ENCODE measurements around the gene CALHM3. TPM values are rescaled to one million over a fixed set of nuclear protein-coding genes. Genes with fewer than 3 reads are reported as not detected.

Gene CALHM3
- total RNA-seq, 2 donors from 2014 or later: not detected

DNA sequence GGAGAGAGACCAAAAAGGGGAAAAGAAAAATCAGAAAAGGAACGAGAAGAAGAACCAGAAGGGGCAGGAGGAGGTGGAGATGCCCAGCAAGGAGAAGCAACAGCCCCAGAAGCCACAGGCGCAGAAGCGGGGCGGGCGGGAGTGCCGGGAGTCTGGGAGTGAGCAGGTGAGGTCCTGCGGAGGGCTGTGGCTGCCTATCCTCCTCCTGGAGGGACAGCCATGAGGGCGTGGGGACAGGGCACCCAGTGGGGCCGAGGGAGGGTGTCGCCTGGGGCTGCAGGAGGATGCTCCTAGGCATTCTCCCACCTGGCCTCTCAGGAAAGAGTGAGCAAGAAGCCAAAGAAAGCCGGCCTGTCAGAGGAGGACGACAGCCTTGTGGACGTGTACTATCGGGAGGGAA lies 38.6 kb downstream of the CALHM3 start:
- intact Hi-C loops (cut with DNase I): no loop called here
- DNase-seq (no peak), ATAC-seq (no peak)

DNA sequence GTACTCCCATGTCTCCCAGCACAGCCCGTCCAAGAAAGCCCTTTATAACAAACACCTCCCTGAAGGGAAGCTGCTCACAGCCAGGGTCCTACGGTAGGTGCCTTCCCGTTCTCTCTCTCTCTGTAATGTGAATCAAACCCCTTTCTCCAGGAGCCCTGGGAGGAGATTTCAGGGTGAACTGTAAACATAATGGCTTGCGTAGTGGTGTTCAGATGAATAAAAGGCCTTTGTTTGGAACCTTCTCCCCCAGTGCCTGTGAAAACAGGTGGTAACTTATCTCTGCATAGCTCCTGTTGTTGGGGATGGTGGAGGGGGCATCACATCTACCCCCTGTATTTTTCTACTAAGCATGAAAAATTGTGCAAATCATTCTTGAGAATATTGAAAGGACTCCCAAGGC lies 39.3 kb downstream of the CALHM3 start:
- no peak for DNase-seq
- intact Hi-C loops (cut with DNase I): no loop called here
- no peak for ATAC-seq

DNA sequence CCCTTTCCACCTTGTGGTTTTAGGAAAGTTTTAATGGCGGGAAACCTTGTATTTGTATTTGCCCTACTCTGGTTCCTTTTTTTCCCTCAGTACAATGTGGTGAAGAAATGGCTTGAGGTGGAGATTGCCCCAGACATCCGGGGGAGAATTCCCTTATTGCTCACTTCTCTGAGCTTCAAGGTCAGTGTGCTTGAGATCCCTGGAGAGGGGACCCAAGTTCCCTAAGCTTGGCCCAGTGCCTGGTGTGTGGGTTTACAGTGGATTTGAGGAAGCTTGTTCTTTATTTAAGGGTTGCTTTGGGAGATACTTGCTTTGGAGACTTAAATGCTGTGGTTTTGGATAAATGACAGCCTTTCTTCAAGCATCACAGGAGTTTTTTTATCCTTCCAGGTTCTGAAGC lies 45.2 kb downstream of the CALHM3 start:
- DNase-seq (peak; percentile 71), ATAC-seq (peak; percentile 53 to 76)
- intact Hi-C loops (cut with DNase I): no loop called here

DNA sequence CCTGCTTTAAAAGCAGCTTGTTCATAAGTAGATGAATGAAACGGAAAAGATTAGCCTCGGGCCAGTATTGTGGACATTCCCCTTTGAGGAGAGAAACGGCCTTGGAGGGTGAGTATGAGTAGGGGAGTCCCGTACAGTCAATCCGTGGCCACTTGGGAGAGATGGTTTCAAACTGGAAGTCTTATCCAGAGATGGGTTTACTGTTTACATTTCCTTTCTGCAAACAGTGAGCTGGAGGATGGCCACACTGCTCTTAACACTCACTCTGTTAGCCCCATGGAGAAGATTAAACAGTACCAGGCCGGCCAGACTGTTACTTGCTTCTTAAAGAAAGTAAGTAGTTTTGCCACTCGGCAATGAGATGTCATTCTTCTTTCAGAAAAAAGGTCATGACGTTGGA lies 47.1 kb downstream of the CALHM3 start:
- DNase-seq: no peak
- intact Hi-C loops (cut with DNase I): no loop called here

DNA sequence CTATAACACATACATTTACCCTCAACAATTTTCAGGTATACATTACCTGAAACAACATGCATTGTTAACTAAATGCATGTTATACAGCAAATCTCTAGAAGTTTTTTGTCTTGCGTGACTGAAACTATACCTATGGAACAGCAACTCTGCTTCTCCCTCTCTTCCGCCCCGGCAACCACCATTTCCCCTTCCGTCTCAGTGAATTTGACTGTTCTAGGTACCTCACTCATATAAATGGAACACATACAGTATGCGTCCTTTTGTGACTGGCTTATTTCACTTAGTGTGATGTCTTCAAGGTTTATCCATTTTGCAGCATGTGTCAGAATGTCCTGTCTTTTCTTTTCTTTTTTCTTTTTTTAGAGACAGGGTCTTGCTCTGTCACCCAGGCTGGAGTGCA lies 49.4 kb downstream of the CALHM3 start:
- no peak for ATAC-seq
- intact Hi-C loops (cut with DNase I): no loop called here
- DNase-seq: no peak

More for the DNA sequence above, 47.1 kb downstream of the CALHM3 start:
- no peak for ATAC-seq

DNA sequence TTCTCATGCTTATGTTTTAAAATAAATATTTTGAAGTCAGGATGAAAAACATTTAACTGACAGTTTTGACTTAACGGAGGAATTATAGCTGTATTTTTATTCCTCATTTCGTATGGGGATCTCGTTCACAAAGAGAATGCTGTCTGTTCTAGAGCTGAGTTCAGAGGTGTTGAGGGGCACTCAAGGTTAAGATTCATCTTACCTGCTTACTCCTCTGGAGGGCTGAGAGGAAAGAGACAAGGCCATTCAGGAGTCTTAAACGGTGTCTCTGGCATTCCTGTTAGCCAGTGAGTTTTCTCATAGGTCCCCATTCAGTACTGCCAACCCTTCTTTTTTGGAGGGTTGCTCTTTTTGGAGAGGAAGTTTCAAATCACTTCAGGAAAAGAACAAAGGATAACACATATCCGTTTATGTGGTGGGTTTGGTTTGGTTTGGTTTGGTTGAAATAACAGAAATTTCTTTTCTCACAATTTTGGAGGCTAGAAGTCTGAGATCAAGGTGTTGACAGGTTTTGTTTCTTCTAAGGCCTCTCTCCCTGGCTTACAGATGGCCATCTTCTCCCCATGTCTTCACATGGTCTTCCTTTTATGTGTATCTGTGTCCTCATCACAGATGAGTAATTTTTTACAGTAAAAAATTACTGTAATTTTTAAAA lies 49.9 kb downstream of the CALHM3 start:
- DNase-seq: no peak
- no peak for ATAC-seq
- intact Hi-C loops (cut with DNase I): no loop called here

DNA sequence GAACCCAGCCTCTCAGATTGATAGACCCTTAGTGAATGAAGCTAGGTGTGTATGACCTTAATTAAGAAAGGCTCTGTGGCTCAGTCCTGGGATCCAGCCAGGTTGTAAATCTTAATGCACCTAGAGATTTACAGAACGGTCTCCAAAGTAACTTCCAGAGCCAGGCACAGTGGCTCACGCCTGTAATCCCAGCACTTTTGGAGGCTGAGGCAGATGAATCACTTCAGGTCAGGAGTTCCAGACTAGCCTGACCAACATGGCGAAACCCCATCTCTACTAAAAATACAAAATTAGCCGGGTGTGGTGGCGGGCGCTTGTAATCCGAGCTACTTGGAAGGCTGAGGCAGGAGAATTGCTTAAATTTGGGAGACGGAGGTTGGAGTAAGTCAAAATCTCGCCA lies 51.2 kb downstream of the CALHM3 start:
- ATAC-seq (no peak), DNase-seq (no peak)
- intact Hi-C loops (cut with DNase I): no loop called here

DNA sequence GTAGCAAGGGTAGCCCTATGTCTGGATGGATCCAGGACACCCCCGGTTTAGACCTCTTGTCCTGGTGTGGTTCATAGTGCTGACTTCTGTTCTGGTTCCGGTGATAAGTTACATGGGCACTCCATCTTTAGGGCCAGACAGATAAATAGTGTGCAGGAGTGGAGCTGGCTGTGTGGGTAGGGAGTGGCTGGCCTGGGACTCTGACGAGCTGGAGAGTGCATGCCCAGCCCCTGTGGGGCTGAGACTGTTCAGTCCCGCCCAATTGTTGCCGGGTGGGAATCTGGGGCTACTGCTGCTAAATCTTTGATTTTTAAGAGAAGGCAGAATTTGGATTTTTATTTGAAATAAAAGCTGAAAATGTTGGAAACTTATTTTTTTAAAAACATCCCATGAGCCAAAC lies 55.3 kb downstream of the CALHM3 start:
- ATAC-seq (no peak), DNase-seq (no peak)
- intact Hi-C loops (cut with DNase I): no loop called here

Other genes with a start within 250 kb of the CALHM3 start
- not detected for gene RPEL1, start 233.4 kb downstream of the CALHM3 start, total RNA-seq
- gene INA, start 202.1 kb downstream of the CALHM3 start, total RNA-seq: not detected
- 1 to 10 TPM; 5.7 to 7.9 TPM for gene PCGF6, start 128.1 kb downstream of the CALHM3 start, total RNA-seq
- gene TAF5, start 111.3 kb downstream of the CALHM3 start, total RNA-seq: 1 to 10 TPM; 1.5 to 2.9 TPM
- gene ATP5MK, start 82.8 kb downstream of the CALHM3 start, total RNA-seq: 100 to 1,000 TPM; 870 to 985 TPM
- 10 to 100 TPM; 11.9 to 17.8 TPM for gene PDCD11, start 82.6 kb downstream of the CALHM3 start, total RNA-seq
- gene CALHM2, start 26.9 kb downstream of the CALHM3 start, total RNA-seq: 10 to 100 TPM; 25.6 to 30.8 TPM
- gene CALHM1, start 20.3 kb downstream of the CALHM3 start, total RNA-seq: not detected
- gene NEURL1, start 14.5 kb upstream of the CALHM3 start, total RNA-seq: under 1 TPM; 0.12 to 0.39 TPM

Measured in left cardiac atrium (tissue), 4 donors.